GM12864 (cell line): ENCODE data around the gene PRSS12.

Experiments
- DNase-seq: peaks from one replicate; pipeline ENCODE4 v3.0.0-alpha.2; 2011; ENCODE audit warnings: low read depth
- H3K4me3 ChIP-seq: 2 replicates; pipeline ENCODE4 v1.5.1; 2011; ENCODE audit warnings: mild to moderate bottlenecking, low read depth, low read length, control low read depth
- TF ChIP-seq, protein P1 (sequence below): IDR thresholded peaks from 2 replicates; pipeline ENCODE4 v1.5.1; 2011; ENCODE audit warnings: low read depth, mild to moderate bottlenecking, moderate library complexity, low read length, control low read depth, inconsistent platforms; ENCODE audit errors: missing control alignments

Gene PRSS12

DNA sequence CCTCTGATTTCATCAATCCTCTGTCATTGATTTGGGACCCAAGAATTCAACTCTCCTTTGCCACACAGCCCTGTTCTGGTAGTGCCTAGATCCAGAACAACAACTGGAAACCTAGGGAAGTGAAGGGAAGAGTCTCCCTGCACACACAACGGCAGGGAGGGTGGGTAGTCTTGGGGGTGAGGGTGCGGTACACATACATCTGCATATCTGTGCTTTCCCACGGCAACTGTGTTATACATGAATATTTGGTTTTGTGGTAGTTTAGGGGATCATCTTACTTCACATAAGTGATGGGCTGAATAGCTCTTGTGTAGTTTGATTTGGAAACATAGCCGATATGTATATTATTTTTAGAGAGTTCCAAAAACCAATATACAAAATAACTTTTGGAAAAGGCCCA, 3.3 kb upstream of the PRSS12 start:
- TF ChIP-seq, protein P1, sequence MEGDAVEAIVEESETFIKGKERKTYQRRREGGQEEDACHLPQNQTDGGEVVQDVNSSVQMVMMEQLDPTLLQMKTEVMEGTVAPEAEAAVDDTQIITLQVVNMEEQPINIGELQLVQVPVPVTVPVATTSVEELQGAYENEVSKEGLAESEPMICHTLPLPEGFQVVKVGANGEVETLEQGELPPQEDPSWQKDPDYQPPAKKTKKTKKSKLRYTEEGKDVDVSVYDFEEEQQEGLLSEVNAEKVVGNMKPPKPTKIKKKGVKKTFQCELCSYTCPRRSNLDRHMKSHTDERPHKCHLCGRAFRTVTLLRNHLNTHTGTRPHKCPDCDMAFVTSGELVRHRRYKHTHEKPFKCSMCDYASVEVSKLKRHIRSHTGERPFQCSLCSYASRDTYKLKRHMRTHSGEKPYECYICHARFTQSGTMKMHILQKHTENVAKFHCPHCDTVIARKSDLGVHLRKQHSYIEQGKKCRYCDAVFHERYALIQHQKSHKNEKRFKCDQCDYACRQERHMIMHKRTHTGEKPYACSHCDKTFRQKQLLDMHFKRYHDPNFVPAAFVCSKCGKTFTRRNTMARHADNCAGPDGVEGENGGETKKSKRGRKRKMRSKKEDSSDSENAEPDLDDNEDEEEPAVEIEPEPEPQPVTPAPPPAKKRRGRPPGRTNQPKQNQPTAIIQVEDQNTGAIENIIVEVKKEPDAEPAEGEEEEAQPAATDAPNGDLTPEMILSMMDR, result no peak
- no peak overlapping the region for H3K4me3 ChIP-seq
- DNase-seq, result no peak

DNA sequence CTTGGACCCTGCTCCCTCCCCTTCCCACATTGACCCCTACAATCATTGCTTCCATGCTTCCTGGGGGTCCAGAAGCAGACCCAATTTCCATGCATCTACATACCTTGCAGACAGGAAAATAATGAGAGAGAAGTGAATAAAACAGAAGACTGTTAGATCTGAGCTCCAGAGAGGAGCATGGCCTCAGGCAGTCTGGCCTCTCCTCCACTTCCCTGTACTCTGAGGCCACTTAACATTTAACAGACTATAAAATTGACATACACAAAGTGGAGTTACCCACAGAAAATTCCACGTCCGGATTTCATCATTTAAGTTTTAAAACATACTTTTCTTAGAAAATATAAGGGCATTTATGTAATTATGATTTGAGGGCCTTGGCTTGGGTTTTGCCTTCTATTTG, 2.1 kb upstream of the PRSS12 start:
- no peak for DNase-seq
- TF ChIP-seq, protein P1, result no peak
- no peak overlapping the region for H3K4me3 ChIP-seq

DNA sequence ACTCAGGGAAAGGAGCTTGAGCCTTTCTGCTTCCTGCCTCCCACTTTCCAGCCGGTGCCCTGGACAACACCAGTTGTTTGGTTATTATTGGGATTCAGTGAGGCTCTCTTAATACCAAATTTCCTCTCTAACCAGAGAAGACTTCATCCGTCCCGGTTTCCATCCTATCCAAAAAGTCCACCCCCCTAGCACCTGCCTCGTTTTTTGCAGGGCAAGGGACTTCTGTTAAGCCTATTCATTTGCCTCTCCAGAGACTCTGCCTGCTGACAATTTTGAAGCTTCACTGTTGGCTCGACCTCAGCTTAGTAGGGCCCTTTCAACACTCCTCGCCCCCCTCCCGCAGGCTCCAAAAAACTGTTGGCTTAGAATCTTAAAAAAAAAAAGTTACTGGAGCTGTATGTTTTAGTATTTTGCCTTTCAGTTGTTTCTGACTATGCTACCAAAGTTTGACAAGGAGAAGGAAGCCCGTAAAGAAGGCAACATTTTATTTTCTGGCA, 779 bp upstream of the PRSS12 start:
- TF ChIP-seq, protein P1, result no peak
- H3K4me3 ChIP-seq, result no peak overlapping the region
- DNase-seq, result no peak

DNA sequence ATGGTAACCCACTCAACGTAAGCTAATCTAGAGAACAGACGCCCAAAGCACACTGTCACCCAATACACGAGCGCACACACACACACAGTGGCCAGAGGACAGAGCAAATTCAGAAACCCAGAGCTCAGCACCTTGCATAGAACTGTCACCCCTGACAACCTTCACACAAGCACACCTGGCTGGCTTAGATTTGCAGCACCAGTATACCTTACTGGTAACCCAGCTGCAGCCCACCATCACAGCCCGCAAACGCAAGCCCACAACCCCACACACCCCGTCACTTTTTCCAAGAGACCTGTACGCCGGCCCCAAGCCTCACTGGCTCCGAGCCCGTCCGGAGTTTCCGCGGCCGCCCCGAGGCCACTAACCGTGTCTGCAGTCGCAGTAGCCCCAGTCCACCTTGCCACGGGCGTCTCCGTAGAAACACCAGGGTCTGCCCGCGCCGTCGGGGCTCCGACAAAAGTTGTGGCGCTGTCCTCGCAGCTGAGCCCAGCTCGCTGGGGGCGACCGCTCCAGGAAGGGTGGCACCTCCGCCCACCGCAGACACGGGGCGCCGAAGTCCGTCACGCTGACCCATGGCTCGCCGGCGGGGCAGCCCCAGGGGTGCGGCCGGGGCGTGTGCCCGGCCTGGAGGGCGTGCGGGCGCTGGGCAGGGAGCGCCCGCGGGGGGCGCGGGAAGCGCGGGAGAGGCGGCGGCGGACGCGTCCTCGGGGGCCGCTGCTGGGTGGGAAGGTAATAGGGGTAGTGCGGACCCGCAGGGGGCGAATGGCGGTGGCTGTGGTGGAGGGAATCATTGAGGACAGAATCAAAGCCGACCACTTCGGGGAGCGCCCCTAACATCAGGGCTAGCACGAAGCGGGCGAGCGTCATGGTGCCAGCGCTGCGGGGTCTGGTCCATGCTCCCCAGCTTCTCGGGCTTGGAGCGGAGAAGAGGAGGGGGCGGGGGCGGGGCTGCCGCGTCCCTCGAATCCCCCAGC, 664 bp downstream of the PRSS12 start:
- no peak for DNase-seq
- TF ChIP-seq, protein P1, result no peak
- peak overlapping the region; percentile 47 for H3K4me3 ChIP-seq

DNA sequence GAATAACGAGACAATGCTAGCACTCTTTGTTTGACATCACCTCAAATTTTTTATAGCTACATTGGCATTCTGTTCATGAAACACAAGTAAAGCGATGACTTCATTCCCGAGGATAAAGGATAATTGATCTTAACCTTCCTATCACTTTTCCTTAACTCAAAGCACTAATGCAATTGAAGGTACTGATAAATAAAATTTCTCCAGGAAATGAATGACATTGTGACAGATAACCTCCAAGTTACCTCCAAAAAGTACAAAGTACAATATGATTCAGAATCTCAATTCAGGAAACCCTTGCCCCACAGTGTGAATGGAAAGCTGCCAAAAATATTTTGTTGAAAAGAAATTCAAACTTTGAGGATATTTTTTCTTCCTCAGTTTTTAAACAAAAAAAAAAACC, 1.8 kb downstream of the PRSS12 start:
- H3K4me3 ChIP-seq, result no peak overlapping the region
- DNase-seq, result no peak
- TF ChIP-seq, protein P1, result no peak

DNA sequence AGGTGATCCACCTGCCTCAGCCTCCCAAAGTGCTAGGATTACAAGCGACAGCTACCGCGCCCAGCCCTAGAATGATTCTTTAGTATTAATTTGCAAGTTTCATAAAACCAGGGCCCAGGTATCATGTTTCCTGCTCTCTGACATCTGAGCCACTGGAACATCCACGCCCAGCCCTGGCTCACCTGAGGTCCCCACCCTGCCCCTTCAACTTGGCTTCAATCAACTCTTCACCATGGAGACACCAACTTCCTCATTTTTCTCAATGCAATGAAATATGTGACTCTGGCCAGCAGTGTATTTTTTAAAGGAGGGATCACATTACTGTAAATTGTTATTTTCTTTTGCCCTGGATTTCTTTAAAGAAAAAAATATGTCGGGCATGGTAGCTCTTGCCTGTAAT, 3.9 kb downstream of the PRSS12 start:
- H3K4me3 ChIP-seq, result no peak overlapping the region
- DNase-seq, result no peak

More for the DNA sequence above, 3.9 kb downstream of the PRSS12 start:
- TF ChIP-seq, protein P1, result no peak
